DOHH2 (cell line): Measurements from ENCODE around the gene OR13C3.

Experiments
- CTCF ChIP-seq: fragments of 200-600 bp; sonication (generic); IDR thresholded peaks from one replicate; pipeline ENCODE4 v1.5.1; 2014; ENCODE audit warnings: antibody characterized with exemption, mild to moderate bottlenecking, low read depth, low read length; ENCODE audit not compliant: poor library complexity, severe bottlenecking
- EZH2phosphoT487 ChIP-seq: fragments of 200-600 bp; sonication (generic); IDR thresholded peaks from 2 replicates; pipeline ENCODE4 v1.6.1; 2017; ENCODE audit warnings: borderline replicate concordance, mild to moderate bottlenecking, antibody characterized with exemption, low read length, moderate library complexity, mixed read lengths

GRCh38 chr9:104553261-104553660, 16.6 kb upstream of the OR13C3 start:
- no peak for TF ChIP-seq CTCF
- no peak for TF ChIP-seq EZH2phosphoT487
